GM18508 (cell line): ENCODE measurements around the gene NTRK1.

ENCODE experiments used
- ATAC-seq: cut with Tn5 transposase; IDR thresholded peaks from one replicate; pipeline ENCODE4 v1.9.1; 2021; ENCODE audit warnings: moderate number of reproducible peaks; ENCODE audit not compliant: insufficient read depth, unreplicated experiment

Gene NTRK1

DNA sequence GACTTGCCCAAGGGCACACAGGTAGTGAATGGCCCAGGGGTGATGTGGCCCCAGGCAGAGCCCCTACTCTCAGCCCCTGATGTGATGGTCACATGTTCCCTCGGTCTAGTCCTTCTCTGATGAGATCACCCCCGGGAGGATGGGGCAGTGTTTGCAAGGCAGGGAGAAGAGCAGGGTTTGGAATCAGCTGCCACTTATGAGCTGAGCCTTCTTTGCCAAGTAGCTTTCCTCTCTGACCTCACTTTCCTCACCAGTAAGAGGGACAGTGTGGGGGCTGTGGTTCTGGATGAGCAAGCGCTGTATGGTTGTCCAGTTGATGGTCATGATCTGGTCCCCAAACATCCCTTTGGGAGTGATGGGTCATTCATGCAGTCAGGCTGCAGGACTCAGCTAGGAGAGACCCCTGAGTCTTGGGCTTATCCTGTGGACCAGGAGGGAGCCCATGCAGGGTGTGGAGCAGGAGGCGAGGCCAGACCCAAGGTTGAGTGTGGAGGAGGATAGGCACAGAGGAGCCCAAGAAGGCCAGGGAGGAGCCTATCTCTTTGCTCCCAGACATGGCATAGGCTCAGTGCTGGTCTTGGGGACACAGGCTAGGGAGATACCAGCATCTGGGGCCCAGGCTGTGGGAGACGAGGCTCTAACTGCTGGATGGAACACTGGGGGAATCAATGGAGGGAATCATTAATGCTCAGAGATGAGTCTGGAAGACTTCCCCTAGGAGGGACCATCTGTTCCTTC is 16.9 kb downstream of the NTRK1 start:
- ATAC-seq = no peak

DNA sequence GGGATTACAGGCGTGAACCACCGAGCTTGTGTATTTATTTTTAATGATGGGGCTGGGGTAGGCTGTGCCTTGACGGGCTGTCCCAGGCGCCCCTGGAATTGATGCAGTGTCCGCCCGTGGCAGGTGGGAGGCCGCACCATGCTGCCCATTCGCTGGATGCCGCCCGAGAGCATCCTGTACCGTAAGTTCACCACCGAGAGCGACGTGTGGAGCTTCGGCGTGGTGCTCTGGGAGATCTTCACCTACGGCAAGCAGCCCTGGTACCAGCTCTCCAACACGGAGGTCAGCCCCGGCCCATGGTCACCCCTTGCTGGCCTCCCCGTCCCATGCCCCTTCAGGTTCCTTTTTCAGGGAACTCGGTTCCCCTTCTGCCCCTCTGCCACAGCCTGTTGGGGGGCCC is 19.2 kb downstream of the NTRK1 start:
- no peak for ATAC-seq

DNA sequence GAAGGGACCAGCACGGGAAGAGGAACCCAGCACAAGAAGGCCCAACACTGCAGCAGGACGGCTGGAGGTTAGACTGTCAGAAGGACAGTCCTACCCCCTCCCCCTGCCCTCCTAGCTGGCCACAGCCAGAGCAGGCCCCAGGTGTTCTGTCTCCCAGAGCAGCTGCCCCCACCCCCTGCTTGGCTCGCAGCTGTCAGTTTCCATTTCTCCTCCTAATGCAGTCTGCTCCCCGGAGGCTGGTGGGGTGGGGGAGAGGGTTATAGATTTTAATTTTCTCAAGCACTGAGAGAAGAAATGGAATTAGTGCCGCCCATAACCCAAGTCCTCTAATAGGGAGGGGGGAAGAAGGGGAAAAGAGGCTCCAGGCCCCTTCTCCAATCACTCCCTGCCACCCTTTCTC is 19.8 kb downstream of the NTRK1 start:
- no peak for ATAC-seq

DNA sequence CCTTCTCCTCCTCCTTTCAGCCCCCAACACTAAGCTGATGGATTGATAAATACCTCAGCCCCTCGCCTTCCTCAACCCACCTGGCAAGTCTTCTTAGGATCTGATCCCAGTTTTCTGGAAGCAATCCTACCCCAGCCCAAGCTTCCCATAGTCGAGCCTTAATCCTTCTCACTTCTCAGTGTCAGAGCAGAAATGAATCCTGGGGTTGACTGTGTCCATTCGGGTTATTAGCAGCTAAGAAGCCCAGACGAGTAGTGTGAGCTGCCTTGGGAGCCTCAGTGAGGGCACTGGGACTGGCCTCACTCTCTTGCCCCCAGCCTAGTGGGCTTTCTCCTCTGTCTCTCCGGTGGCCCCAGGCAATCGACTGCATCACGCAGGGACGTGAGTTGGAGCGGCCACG is 20.4 kb downstream of the NTRK1 start:
- no peak for ATAC-seq

DNA sequence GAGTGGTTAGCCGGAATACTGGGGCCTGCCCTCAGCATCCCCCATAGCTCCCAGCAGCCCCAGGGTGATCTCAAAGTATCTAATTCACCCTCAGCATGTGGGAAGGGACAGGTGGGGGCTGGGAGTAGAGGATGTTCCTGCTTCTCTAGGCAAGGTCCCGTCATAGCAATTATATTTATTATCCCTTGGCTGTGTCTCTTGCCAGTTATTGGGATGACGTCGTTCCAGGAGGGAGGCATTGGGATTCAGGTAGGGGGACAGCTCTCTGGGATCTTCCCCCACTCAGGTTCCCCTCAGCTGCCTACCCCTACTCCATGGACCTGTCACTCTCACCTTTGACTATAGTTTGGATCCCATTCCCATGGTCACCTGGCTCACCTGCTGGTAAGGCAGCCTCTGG is 21.0 kb downstream of the NTRK1 start:
- ATAC-seq = no peak

DNA sequence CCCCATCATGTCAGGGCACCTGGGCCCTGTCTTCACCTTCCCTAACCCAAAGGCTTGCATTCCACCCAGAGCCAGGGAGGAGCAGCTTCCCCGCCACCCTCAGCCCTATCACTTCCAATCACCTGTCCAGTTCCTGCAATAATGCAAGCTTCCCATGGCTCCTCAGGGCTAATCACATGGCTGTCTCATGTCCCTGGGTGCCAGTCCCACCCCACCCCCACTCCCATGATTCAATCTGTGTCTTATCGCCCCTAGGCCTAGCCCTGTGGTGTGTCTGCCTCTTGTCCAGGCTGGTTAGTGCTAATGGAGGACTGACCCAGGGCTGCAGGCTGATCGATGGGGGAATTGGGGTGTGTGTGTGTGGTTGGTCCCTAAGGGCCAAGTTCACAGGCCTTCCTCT is 21.9 kb downstream of the NTRK1 start:
- no peak for ATAC-seq

DNA sequence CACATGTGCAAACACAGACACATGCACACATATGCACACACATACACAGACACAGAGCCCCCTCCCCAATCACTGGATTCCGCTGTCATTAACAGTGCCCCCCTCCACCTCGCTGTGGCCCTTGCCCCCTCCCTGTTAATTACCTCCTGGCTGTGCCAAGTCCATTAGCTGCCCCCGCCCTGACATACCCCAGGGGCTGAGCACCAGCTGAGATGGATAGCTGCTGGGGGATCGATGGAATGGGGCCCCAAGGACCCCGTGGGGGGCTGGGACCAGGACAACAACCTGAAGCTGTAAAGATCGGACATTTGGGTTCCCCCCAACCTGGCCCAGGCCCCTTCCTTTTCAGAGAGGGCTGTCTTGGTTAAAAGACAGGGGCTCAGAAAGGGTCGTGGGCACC is 23.3 kb downstream of the NTRK1 start:
- no peak for ATAC-seq

DNA sequence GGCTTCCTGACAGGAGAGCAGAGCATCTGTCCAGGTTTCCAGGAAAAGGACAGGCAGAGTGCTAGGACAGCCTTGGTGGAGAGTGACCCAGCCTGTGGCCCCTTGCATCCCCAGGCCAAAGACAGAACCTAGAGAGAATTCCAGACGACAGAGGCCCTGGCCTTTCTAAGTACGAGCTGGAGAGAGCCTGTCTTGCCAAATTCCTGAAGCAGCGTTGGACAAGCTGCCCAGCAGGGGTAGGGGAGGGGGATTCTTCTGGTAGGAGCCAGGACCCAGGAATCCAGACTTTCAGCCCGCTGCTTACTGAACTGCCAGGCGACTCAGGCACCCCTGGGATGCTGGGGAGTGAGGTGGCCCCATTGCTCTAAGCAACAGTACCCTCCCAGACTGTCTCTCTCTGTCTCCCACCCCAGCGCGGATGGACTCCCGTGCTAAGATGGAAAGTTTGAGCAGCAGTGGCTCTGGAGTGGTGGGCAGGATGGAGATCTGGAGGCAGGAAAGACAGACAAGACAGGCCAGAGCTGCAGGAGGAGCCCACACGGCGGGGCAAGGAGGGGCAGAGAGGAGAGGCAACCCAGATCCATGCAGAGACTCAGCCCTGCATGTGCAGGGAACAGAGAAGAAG is 24.0 kb downstream of the NTRK1 start:
- ATAC-seq = no peak

DNA sequence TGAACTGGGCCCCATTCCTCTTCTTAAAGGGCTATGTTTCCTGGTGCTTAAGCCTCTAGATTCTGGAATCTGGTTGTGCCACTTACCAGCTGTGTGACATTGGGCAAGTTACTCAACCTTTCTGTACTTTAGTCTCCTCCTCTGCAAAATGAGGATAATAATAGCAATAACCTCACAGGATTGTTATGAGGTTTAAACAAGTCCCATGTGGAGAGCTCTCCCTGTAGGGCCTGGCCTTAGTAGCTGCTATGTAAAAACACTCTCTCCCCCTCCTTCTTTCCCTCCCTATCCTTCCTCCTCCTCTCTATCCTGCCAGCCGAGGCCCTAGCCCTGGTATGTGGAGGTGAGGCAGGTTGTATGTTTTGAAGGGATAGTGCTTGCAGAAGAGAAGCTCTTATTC is 24.6 kb downstream of the NTRK1 start:
- no peak for ATAC-seq

DNA sequence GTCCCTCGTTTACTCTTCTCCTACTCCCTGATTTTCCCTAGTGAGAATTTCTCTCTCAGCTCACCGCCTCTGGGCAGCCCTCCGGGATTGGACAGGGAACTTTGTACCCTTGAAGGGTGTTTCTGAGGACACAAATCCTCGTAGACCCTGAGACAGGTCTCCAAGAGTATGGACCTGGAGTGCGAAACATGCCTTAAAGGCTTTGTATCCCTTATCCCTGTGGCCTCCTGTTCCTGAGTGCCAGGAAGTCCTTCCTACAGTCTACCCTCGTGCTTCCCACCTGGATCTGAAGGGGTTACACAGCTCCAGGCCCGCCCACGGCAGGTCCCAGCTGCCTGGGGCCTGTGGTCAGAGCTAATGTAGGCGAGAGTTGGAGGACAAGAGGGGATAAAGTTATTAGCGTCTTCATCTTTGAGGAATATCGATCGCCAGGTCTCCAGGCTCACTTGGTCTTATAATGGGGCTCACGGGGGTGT is 25.3 kb downstream of the NTRK1 start:
- no peak for ATAC-seq

DNA sequence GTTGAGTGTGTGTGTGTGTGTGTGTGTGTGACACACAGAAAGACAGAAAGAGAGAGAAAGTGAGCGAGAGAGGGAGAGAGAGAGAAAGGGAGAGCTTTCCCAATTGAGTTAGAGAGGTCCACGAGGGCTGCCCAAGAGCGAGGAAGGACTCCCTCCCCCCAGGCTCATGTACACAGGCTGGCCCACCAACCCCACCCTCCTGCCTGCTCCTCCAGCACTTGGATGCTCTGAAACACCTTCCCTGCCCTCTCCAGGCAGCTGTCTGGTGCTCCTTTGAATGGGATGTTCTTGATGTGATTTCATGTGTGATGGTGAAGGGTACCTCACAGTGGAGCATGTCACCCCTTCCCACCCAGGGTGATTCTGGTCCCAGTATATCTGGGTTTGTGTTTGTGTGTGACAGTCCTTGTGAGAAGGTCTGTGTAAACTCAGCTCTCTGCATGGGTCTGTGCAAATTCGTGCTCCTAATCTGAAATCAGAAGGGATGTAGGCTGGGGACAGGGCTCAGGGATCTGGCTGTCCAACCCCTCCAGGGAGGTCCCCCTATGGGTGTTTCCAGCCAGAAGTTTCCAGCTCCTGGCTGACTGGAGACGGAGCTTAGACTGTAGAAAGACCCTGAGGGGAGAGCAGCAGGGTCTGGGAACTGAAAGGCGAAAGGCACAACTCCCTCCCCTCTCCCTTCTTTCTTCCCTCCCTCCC is 26.1 kb downstream of the NTRK1 start:
- ATAC-seq = no peak

DNA sequence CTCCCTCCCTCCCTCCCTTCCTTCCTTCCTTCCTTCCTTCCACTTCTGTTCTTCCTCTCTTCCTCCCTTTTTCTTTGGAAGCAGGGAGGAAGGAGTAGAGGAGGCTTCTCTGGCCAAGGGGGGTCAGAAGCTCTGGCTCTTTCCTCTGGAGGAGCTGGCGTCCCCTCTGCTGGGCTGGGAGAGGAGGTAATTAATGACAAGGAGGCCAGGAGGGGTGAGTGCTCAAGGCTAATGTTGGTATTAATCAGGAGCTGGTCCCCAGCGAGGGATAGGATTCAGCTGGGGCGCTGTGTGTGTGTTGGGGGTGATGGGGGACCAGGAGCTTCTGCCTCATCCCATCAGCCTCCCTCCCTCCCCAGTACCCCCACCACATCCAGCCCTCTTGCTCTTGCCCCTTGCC is 26.7 kb downstream of the NTRK1 start:
- ATAC-seq = no peak

DNA sequence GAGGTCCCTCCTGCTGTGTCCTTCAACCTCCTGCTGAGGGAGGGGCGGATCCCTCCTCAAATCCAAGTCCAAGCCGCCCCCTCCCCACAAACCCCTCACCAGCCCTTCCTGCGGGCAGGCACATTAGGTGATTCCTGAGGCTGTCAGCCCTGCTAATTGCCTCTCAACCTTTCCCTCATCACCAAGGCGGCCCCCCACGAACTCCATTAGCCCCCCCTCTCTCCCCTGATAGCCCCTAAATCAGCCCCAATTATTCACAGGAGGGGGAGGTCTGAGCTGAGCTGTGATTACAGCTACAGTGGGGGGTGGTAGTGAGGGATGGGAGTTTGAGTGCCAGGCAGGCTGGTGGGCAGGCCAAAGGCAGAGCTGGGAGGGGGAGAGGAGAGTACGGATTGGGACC is 27.1 kb downstream of the NTRK1 start:
- ATAC-seq = no peak

DNA sequence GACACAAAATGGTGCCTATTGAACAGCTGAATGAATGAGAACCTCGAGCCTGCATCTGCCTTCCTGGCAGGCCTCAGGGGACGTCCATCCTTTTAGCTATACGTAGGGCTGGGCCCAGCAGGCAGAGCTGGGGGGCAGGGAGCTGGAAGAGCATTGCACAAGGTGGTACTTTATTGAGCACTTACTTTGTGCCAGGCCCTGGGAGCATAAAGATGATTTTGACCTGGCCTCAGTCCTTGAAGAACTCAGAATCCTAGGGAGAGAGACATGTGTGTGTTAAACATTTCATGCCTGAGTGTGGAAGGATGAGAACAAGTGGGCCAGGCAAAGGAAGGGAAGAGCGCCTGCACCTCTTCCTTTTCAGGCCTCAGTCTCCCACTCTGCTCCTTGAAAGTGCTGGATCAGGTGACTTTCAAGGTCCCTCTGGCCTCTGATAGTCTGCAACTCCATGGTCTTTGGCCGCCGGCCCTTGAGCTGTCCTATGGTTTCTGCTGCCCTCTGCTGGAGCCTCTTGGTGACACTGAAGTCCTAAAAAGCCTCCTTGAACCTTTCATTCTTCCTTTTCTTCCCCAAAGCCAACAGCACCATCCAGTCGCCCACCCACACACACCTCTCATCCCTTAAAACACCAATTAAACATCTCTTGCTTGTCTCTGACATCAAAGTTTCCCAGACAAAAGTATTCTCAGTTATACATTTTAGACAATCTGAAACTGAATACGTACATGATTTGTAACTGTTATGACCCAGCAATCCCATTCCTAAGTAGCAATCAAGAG is 29.3 kb downstream of the NTRK1 start:
- ATAC-seq = no peak

DNA sequence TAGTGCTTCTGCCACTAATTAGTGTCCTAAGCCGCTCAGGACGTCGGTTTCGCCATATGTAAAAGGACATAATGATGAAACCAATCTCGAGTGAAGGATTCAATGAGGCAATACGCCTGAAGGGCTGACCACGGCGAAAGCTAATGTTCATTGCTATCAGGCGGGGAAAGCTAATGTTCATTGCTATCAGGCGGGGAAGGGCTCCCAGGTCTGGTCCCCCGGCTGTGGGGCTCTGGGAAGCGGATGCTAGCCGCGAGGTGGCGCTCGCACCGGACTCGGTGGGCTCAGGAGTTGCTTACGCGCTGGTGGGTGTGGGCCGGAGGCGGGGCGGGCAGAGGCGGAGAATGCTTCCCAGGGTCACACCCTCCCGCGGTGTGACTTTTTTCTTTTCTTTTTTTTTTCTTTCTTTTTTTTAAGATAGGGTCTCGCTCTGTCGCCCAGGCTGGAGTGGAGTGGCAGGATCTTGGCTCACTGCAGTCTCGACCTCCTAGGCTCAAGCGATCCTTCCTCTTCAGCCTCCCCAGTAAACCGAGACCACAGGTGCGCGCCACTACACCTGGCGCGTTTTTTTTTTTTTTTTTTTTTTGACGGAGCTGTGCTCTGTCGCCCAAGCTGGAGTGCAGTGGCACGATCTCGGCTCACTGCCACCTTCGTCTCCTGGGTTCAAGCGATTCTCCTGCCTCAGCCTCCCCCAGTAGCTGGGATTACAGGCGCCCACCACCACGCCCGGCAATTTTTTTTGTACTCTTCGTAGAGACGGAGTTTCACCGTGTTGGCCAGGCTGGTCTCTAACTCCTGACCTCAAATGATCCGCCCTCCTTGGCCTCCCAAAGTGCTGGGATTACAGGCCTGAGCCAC is 31.8 kb downstream of the NTRK1 start:
- no peak for ATAC-seq

DNA sequence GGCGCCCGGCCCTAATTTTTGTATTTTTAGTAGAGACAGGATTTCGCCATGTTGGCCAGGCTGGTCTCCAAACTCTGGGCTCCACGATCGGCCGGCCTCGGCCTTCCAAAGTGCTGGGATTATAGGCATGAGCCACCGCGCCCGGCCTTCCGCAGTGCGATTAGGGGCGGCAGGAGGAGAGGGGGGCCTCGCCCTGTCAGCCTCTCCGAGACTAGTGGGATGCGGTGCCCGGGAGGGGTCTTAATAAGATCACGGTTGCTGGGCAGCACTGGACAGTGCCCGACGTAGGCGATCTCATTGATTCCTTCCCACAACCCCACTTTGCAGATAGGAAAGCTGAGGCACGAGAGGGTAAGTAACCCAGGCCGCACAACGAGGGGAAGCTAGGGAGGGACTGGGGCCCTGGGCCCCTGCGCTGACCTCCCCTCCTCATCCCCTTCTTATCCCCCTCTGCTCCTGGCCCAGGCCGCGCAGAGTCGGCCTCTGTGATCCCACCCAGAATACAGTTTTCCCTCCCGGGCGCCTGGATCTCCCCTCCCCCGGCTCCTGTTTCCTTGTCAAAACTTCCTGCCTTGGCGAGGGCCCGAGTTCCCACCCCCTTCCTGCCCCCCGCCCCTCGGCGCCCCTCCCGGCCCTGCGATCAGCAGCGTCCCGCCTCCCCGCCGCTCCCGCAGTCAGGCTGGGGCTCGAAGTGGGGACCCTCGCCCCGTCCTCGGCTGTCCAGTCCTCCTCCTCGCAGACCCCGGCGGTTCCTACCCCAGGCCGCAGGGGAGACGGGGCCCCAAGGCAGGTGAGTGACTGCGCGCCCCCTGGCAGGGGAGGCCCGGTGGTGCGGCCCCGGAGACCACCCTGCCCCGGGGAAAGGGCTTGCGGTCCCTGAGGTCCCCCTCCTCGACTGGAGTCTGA is 32.6 kb downstream of the NTRK1 start, which contains the start of gene PEAR1:
TSS of gene PEAR1 (plus strand) at position 671 of the 906 bp plus-strand sequence. CDS start 10,209 bp downstream, outside the sequence.
- ATAC-seq = no peak

DNA sequence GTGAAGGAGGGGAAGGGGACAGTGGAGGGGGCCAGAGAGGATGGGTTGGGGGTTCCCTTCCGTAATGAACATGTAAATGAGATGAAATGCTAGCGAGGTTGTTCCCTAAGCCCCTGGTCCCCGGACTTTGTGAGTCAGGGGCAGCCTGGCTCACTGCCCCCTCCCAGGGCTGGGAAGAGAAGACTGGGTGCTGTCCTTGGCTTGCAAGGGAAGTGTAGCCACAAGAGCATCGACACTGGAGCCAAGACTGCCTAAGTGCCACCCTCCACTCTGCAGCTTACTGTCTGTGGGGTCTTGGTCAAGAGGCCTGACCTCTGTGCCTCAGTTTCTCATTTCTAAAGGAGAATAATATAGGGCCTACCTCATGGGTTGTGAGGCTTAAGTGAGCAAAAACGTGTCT is 33.3 kb downstream of the NTRK1 start:
- no peak for ATAC-seq

DNA sequence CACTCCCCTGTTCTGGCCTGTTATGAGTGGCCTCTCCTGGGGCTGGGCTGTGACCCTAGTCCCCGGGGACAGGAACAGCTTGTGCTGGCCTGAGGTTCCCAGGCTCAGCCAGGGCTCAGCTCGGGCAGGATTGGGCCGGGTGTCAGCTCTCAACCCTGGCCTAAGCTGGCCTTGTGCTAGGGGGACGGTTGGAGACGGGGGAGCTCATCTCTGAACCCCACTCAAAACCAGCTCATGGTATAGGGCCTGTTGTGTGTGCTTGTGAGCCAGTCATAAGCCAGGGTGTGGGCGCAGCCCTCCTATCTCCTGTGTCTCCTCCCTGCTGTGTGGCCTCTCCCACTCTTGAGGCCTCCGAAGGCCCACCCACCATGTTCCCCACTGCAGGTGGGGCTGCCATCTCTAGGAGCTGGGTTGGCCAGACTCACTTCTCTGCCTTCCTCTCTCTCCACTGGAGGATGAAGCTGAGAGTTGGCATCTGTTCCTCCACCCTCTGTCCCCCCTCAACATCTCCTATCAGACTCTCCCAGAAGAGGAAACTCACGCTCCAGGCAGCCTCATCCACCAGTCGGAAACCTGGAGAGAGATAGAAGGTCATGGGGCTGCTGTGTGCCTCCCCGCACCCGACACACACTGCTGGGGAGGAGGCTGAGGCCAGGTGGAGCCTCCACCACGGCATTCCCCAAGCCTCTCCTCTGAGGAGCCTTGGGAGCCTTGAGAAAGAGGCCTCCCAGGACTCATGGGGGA is 34.2 kb downstream of the NTRK1 start:
- ATAC-seq = no peak
